UCSD-AML1 (cell line): ENCODE measurements around the gene PTPRN2.

ENCODE experiments used
- DNase-seq: peaks from one replicate; lab custom pipeline; 2025; ENCODE audit not compliant: unreplicated experiment; lab: John Stamatoyannopoulos, UW

Gene PTPRN2

GRCh38 chr7:157890921-157891401 lies 696.7 kb downstream of the PTPRN2 start:
- DNase-seq = no peak

- no peak for DNase-seq
Observed at GRCh38 chr7:157889480-157889879, 698.1 kb downstream of the PTPRN2 start.

- no peak for DNase-seq
Observed at GRCh38 chr7:157888579-157888978, 699.0 kb downstream of the PTPRN2 start.

GRCh38 chr7:157887400-157887799 lies 700.2 kb downstream of the PTPRN2 start:
- DNase-seq = no peak

- no peak for DNase-seq
Observed at GRCh38 chr7:157886711-157887110, 700.9 kb downstream of the PTPRN2 start.

- no peak for DNase-seq
Observed at GRCh38 chr7:157886266-157886665, 701.4 kb downstream of the PTPRN2 start.

GRCh38 chr7:157885140-157885539 lies 702.5 kb downstream of the PTPRN2 start:
- no peak for DNase-seq

- no peak for DNase-seq
Observed at GRCh38 chr7:157884461-157885062, 703.1 kb downstream of the PTPRN2 start.

- no peak for DNase-seq
Observed at GRCh38 chr7:157881048-157881771, 706.4 kb downstream of the PTPRN2 start.

GRCh38 chr7:157879391-157879790 lies 708.2 kb downstream of the PTPRN2 start:
- no peak for DNase-seq

GRCh38 chr7:157877298-157878090 lies 710.1 kb downstream of the PTPRN2 start:
- no peak for DNase-seq

GRCh38 chr7:157876469-157877285 lies 710.9 kb downstream of the PTPRN2 start:
- DNase-seq = no peak

- DNase-seq = peak; percentile 18
Observed at GRCh38 chr7:157875230-157876179, 712.1 kb downstream of the PTPRN2 start.

- DNase-seq = no peak
Observed at GRCh38 chr7:157874870-157875229, 712.8 kb downstream of the PTPRN2 start.

- DNase-seq = no peak
Observed at GRCh38 chr7:157874208-157874816, 713.3 kb downstream of the PTPRN2 start.

GRCh38 chr7:157873664-157874063 lies 714.0 kb downstream of the PTPRN2 start:
- no peak for DNase-seq

GRCh38 chr7:157873181-157873580 lies 714.4 kb downstream of the PTPRN2 start:
- no peak for DNase-seq

GRCh38 chr7:157872447-157872846 lies 715.2 kb downstream of the PTPRN2 start:
- DNase-seq = no peak

GRCh38 chr7:157871681-157872080 lies 715.9 kb downstream of the PTPRN2 start:
- DNase-seq = no peak
